NK-92 (cell line): ENCODE results near the gene MAD1L1.

Experiments used
- DNase-seq: peaks from one replicate; lab custom pipeline; 2025; ENCODE audit not compliant: unreplicated experiment; lab: John Stamatoyannopoulos, UW

The MAD1L1 gene

GRCh38 chr7:2158331-2159175, 74.2 kb downstream of the MAD1L1 start:
- no peak for DNase-seq

- no peak for DNase-seq
These were observed 75.1 kb downstream of the MAD1L1 start for GRCh38 chr7:2157473-2158279.

- no peak for DNase-seq
These were observed 75.8 kb downstream of the MAD1L1 start for GRCh38 chr7:2156756-2157472.

- no peak for DNase-seq
These were observed 77.9 kb downstream of the MAD1L1 start for GRCh38 chr7:2154831-2155230.

- DNase-seq = no peak
These were observed 78.6 kb downstream of the MAD1L1 start for GRCh38 chr7:2154121-2154520.

- no peak for DNase-seq
These were observed 80.1 kb downstream of the MAD1L1 start for GRCh38 chr7:2152646-2153045.

- no peak for DNase-seq
These were observed 80.7 kb downstream of the MAD1L1 start for GRCh38 chr7:2151801-2152612.

GRCh38 chr7:2151237-2151636, 81.5 kb downstream of the MAD1L1 start:
- no peak for DNase-seq

GRCh38 chr7:2150445-2150815, 82.3 kb downstream of the MAD1L1 start:
- no peak for DNase-seq

- DNase-seq = no peak
These were observed 82.9 kb downstream of the MAD1L1 start for GRCh38 chr7:2149672-2150444.

- DNase-seq = no peak
These were observed 83.9 kb downstream of the MAD1L1 start for GRCh38 chr7:2148814-2149213.

- no peak for DNase-seq
These were observed 84.6 kb downstream of the MAD1L1 start for GRCh38 chr7:2148189-2148588.

GRCh38 chr7:2146676-2147472, 85.9 kb downstream of the MAD1L1 start:
- no peak for DNase-seq

- no peak for DNase-seq
These were observed 86.7 kb downstream of the MAD1L1 start for GRCh38 chr7:2145835-2146580.

GRCh38 chr7:2144926-2145325, 87.8 kb downstream of the MAD1L1 start:
- DNase-seq = no peak

GRCh38 chr7:2143981-2144595, 88.7 kb downstream of the MAD1L1 start:
- no peak for DNase-seq

- DNase-seq = no peak
These were observed 89.3 kb downstream of the MAD1L1 start for GRCh38 chr7:2143450-2143849.

GRCh38 chr7:2142386-2142785, 90.4 kb downstream of the MAD1L1 start:
- DNase-seq = no peak
